Upper lobe of left lung (tissue), 4 donors: ENCODE data around the gene ATG5.

Source experiments
- EP300 ChIP-seq, 4 donors: sonication (generic); formaldehyde crosslinking; IDR thresholded peaks; one replicate each; pipeline ENCODE4 v1.5.1; 2017; ENCODE audit warnings: antibody characterized with exemption in 4 of 4, control low read depth in 2 of 4
- POLR2A ChIP-seq, 4 donors: fragments of 450-650 bp; IDR thresholded peaks; one replicate each; pipeline ENCODE4 v1.5.1; 2016 to 2017; ENCODE audit warnings: antibody characterized with exemption in 4 of 4, mild to moderate bottlenecking in 2 of 4
- POLR2AphosphoS5 ChIP-seq, 2 donors: sonication (generic); formaldehyde crosslinking; IDR thresholded peaks; one replicate each; pipeline ENCODE4 v1.5.1; 2017; ENCODE audit warnings: antibody characterized with exemption in 2 of 2
- TF ChIP-seq, protein P1 (sequence below), 6 experiments: fragments of 450-650 bp in 4 of 6; fragments of 200-600 bp in 2 of 6; sonication (generic) in 2 of 6; IDR thresholded peaks; one replicate each; pipeline ENCODE4 v1.5.1; 2016 to 2019; ENCODE audit warnings: antibody characterized with exemption in 6 of 6

DNA sequence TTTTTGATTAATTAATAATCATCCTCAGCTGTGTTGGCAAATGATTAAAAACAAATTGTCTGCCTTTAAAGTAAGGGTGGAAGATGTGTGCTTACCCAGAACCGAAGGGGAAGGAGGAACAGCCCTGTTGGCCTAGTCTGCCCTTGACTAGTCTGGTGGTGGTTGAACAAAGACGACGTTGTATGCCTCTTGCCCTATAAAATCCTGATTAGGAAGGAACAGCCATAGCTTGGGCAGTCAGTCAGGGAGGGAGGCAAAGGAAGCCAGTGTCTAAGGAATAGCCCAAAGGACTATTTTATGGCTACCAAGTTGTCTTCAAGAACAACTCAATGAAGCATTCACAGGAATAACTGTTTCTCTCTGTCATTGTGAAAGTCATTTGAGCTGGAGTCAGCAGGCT is 168.7 kb downstream of the ATG5 start:
- TF ChIP-seq, protein P1, sequence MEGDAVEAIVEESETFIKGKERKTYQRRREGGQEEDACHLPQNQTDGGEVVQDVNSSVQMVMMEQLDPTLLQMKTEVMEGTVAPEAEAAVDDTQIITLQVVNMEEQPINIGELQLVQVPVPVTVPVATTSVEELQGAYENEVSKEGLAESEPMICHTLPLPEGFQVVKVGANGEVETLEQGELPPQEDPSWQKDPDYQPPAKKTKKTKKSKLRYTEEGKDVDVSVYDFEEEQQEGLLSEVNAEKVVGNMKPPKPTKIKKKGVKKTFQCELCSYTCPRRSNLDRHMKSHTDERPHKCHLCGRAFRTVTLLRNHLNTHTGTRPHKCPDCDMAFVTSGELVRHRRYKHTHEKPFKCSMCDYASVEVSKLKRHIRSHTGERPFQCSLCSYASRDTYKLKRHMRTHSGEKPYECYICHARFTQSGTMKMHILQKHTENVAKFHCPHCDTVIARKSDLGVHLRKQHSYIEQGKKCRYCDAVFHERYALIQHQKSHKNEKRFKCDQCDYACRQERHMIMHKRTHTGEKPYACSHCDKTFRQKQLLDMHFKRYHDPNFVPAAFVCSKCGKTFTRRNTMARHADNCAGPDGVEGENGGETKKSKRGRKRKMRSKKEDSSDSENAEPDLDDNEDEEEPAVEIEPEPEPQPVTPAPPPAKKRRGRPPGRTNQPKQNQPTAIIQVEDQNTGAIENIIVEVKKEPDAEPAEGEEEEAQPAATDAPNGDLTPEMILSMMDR (IDR thresholded peaks at IDR 0.05) = no peak
- TF ChIP-seq POLR2A (IDR thresholded peaks at IDR 0.05) = no peak
- TF ChIP-seq POLR2AphosphoS5 (IDR thresholded peaks at IDR 0.05) = no peak
- TF ChIP-seq EP300 (IDR thresholded peaks at IDR 0.05) = no peak
